Measurements from ENCODE around the gene SUGT1. TPM values are rescaled to one million over a fixed set of nuclear protein-coding genes. Genes with fewer than 3 reads are reported as not detected.
"Not testable (repeated sequence)": the region's sequence is repeated elsewhere in the genome, so short reads cannot be mapped to it uniquely, and the experiment has no call there.

SUGT1 gene
- total RNA-seq (10 to 100 TPM; 39.4 to 49.4 (median 42.0) TPM), polyA plus RNA-seq (10 to 100 TPM; 36.3 to 92.1 (median 55.6) TPM)
- long read RNA-seq, donor 1, partial matches to known transcripts = 0 of 3 reads
- long read RNA-seq, donor 1, other reads (novel, unspliced or antisense) = 1 of 3 reads
- long read RNA-seq, donor 2, partial matches to known transcripts = 0 of 8 reads
- long read RNA-seq, donor 2, other reads (novel, unspliced or antisense) = 7 of 8 reads

DNA sequence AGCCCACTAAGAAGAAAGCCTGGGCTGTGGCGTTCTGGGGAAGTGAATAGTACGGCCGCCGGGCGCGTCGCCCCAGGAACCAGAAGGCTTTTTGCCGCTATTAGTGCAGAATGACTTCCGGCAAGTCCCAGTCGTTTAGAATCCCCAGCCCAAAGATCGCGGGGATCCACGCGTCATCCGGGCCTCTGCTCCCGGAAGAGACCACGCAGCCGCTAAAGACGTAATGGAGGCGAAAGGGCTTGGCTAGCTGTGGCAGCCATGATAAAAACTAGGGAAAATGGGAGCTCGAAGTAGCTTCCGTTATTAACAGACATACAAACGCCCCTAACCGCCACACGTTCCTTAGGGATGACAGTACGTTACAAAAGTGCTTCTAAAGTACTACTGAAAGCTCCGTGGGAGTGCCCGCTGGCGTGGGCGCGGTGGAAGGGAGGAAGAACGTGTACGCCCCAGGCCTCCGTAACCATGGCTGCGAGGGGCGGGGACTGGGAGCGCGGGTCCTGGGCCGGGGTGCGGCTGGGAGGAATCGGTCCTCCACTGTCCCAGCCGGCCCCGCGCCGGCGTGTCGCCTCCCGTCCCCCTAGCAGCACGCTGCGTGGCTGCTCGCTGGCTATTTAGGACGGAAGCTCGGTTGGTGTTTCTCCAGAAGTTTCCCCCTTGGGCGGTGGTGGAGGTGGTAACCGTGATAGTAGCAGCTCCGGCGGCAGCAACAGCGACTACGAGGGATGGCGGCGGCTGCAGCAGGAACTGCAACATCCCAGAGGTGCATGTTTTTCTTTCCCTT, at the start of gene SUGT1:
SUGT1 (plus strand) TSS at position 641 of the 784 bp plus-strand sequence; CDS start at position 726, 85 bp downstream.
- WGBS, 3 donors = 0% methylated on average over 59 to 61 of the region's 61 CpGs
- DNase-seq (peak; percentile 98 to 99), ATAC-seq (peak; percentile 98 to 99 (median 98))
- TF ChIP-seq, protein P1, sequence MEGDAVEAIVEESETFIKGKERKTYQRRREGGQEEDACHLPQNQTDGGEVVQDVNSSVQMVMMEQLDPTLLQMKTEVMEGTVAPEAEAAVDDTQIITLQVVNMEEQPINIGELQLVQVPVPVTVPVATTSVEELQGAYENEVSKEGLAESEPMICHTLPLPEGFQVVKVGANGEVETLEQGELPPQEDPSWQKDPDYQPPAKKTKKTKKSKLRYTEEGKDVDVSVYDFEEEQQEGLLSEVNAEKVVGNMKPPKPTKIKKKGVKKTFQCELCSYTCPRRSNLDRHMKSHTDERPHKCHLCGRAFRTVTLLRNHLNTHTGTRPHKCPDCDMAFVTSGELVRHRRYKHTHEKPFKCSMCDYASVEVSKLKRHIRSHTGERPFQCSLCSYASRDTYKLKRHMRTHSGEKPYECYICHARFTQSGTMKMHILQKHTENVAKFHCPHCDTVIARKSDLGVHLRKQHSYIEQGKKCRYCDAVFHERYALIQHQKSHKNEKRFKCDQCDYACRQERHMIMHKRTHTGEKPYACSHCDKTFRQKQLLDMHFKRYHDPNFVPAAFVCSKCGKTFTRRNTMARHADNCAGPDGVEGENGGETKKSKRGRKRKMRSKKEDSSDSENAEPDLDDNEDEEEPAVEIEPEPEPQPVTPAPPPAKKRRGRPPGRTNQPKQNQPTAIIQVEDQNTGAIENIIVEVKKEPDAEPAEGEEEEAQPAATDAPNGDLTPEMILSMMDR (IDR thresholded peaks at IDR 0.05) = peak; percentile 66
- H3K4me1 ChIP-seq = peaks cover 23% of the 10 kb centered on the region
- H3K27me3 ChIP-seq (ENCODE audit: insufficient read depth in 3 of 3, low read length in 2 of 3) = no peaks in the 10 kb centered on the region
- peaks cover 0 to 23% of the 10 kb centered on the region in 2 donors for H3K36me3 ChIP-seq (ENCODE audit: insufficient read depth in 1 of 2, low read depth in 1 of 2)
- peak within 1 kb of the TSS; percentile 91 for H3K4me3 ChIP-seq
- peak within 1 kb of the TSS; percentile 88 for H3K27ac ChIP-seq
- H3K9me3 ChIP-seq = no peaks in the 10 kb centered on the region
- intact Hi-C loops (cut with DNase I) = loop anchor here (5.0 to 10.0 kb wide), 4 partner anchors 35 to 848 kb away; partner anchors contain the start of genes VPS36 (in 2 of the 2), CKAP2 (in 1 of the 2) and DHRS12 (in 1 of the 2)

DNA sequence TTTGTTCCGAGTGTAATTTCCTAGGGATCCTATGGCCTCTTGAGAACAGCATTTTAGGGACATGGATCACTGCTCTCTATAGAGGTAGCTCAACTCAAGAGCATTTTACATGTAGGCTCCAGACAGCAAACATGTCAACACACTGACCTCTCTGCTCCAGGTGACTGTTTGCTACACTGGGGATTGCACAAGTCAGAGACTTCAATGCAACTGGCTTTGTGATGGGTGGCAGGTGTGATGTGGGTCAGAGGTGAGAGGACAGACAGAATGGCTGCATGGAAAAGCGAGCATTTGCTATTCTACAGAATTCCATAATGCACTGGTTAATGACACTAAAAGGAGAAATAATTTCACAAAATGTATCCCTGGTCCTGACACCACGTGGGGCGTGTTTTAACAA, 49.3 kb upstream of the SUGT1 start:
- H3K27ac ChIP-seq; H3K27me3 ChIP-seq (ENCODE audit: insufficient read depth in 3 of 3, low read length in 2 of 3); ATAC-seq; H3K9me3 ChIP-seq; H3K4me1 ChIP-seq; DNase-seq; H3K4me3 ChIP-seq; H3K36me3 ChIP-seq (ENCODE audit: insufficient read depth in 1 of 2, low read depth in 1 of 2); intact Hi-C loops (cut with DNase I): not testable (repeated sequence)
- WGBS, 3 donors = 82 to 87% (median 83%) methylated on average over 2 of the region's 4 CpGs

DNA sequence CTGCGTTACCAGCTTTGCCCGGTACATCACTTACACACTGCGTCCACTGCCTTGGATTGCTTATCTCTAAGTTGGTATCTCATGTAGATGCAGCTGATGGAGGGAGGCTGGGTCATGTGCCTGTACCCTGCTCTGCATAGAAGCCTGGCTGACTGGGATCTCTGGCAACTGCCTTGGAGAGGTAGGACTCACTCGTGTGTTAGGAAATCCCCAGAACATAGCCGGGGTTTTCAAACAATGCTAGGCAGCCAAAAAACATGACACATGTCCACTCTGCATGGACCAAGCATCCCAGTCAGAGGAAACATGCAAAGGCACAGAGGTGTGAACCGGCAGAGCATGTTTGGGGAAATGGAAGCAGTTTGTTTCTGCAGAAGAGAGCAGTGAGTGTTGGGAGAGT, 46.5 kb upstream of the SUGT1 start:
- not testable (repeated sequence) for ATAC-seq; DNase-seq; H3K36me3 ChIP-seq (ENCODE audit: insufficient read depth in 1 of 2, low read depth in 1 of 2); H3K4me3 ChIP-seq; H3K9me3 ChIP-seq; H3K27me3 ChIP-seq (ENCODE audit: insufficient read depth in 3 of 3, low read length in 2 of 3); H3K4me1 ChIP-seq; H3K27ac ChIP-seq
- intact Hi-C loops (cut with DNase I) = loop anchor here in 1 of 2 donors (5.0 kb wide), 1 partner anchor 361 kb away; no protein-coding TSS in a partner anchor
- 61 to 74% (median 65%) methylated on average over 6 of the region's 6 CpGs for WGBS, 3 donors

DNA sequence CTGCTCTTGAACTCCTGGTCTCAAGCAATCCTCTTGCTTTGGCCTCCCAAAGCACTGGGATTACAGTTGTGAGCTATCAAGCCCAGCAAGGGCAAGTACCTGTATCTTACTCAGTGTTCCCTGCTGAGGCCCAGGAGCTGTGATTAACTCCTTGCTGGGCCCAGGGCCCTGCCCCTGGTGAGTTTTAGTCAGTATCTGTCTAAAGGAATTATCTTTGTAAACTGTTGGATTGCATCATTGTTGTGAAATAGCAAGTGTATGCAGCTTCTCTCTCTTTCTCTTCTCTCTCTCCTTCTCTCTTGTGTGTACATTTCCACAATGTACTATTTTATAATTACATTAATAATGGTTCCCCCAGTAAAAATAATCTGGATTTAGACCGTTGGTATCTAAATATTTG, 45.8 kb upstream of the SUGT1 start:
- not testable (repeated sequence) for H3K27ac ChIP-seq; H3K4me1 ChIP-seq; DNase-seq; H3K27me3 ChIP-seq (ENCODE audit: insufficient read depth in 3 of 3, low read length in 2 of 3); H3K36me3 ChIP-seq (ENCODE audit: insufficient read depth in 1 of 2, low read depth in 1 of 2); H3K9me3 ChIP-seq; H3K4me3 ChIP-seq; ATAC-seq
- intact Hi-C loops (cut with DNase I) = loop anchor here in 1 of 2 donors (5.0 kb wide), 1 partner anchor 361 kb away; no protein-coding TSS in a partner anchor
- WGBS, 3 donors = 60 to 71% (median 63%) methylated on average over 1 of the region's 1 CpG

DNA sequence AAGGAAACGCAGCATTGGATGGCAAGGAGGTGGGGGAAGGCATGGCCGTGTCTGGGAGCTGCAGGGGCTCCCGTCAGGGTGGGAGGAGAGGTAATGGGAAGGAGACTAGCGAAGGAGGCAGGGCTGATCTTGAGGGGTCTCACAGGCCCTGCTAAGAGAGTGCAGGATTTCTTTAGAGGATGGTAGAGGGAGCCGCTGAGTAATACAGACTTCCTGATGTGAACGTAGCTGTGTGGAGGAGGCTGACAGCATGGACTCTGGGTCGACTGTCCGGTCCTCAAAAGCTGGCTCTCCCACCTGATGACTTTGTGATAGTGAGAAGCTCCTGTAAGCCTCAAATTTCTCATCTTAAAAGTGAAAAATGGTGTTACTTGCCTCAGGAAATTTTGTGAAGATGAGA, 44.5 kb upstream of the SUGT1 start:
- H3K4me1 ChIP-seq; H3K36me3 ChIP-seq (ENCODE audit: insufficient read depth in 1 of 2, low read depth in 1 of 2); H3K9me3 ChIP-seq; H3K27ac ChIP-seq; H3K27me3 ChIP-seq (ENCODE audit: insufficient read depth in 3 of 3, low read length in 2 of 3); H3K4me3 ChIP-seq; ATAC-seq; DNase-seq: not testable (repeated sequence)
- intact Hi-C loops (cut with DNase I) = loop anchor here in 1 of 2 donors (5.0 kb wide), 1 partner anchor 359 kb away; no protein-coding TSS in a partner anchor
- WGBS, 3 donors = 31 to 41% (median 32%) methylated on average over 8 of the region's 8 CpGs

DNA sequence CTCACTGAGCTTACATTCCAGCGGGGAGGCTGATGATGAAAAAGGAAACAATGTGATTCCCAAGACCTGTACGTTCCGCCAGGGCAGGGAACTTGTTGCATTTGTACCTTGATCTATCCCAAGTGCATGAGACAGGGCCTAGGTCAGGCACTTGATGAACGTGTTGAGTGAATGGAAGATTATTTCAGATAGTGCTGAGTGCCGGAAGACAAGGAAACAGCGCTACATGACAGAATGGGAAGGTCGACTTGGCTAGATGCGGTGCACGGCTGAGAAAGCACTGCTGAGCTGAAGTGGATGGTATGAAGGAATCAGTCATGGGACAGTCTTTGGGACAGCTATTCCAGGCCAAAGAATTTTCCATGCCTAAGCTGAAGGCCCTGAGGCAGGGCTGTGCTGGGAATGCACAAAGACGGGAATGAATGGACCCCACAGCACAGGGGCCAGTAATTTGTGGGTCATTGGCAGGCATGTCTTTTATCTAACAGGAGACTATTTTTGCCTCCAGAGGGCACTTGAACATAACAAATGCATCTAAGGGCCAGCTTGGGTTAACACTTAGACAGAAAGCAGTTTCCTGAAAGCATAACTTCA, 43.5 kb upstream of the SUGT1 start:
- H3K4me3 ChIP-seq; H3K27me3 ChIP-seq (ENCODE audit: insufficient read depth in 3 of 3, low read length in 2 of 3); H3K4me1 ChIP-seq; H3K27ac ChIP-seq; DNase-seq; H3K36me3 ChIP-seq (ENCODE audit: insufficient read depth in 1 of 2, low read depth in 1 of 2); H3K9me3 ChIP-seq: not testable (repeated sequence)
- intact Hi-C loops (cut with DNase I) = loop anchor here in 1 of 2 donors (5.0 kb wide), 1 partner anchor 358 kb away; no protein-coding TSS in a partner anchor
- TF ChIP-seq, protein P1 (IDR thresholded peaks at IDR 0.05) = peak; percentile 39
- peak in 2 of 4 donors; percentile 59 to 74 for ATAC-seq
- 45 to 69% (median 52%) methylated on average over 10 of the region's 10 CpGs for WGBS, 3 donors

DNA sequence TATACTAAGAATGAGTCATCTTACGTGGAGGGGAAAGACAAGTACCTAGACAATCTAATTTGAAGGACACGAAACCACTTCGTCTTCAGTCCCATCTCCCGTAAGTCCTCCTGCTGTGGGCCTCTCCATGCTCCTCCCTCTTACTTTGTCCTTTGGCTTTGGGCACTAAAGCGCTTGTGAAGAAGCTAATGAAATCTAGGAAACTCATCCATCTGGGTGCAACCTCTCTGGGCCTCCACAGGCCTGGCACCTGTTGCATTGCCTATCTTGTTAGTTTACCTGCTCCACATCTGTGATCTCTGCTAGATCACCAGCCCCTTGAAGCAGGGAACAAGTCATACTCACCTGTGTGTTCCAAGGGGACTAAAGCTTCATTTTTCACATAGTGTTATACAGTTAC, 42.5 kb upstream of the SUGT1 start:
- H3K9me3 ChIP-seq; DNase-seq; H3K4me1 ChIP-seq; H3K36me3 ChIP-seq (ENCODE audit: insufficient read depth in 1 of 2, low read depth in 1 of 2); H3K27me3 ChIP-seq (ENCODE audit: insufficient read depth in 3 of 3, low read length in 2 of 3); H3K4me3 ChIP-seq; H3K27ac ChIP-seq; ATAC-seq; intact Hi-C loops (cut with DNase I): not testable (repeated sequence)
- WGBS, 3 donors = 89 to 97% (median 93%) methylated on average over 5 of the region's 5 CpGs

Measured in psoas muscle (tissue), 8 donors.